Measurements from ENCODE around the gene CT83. TPM values are rescaled to one million over a fixed set of nuclear protein-coding genes. Genes with fewer than 3 reads are reported as not detected.

Gene CT83
- total RNA-seq: not detected in 2 replicates

GRCh38 chrX:116462822-116463221 is at the start of gene CT83:
CT83 (minus strand) TSS chrX:116462976; CDS start chrX:116462856, 120 bp downstream.

GRCh38 chrX:116436358-116436816 is 26.4 kb downstream of the CT83 start, which contains the start of gene SLC6A14:
SLC6A14 (plus strand) TSS chrX:116436606; CDS start chrX:116436710, 104 bp downstream.

Other genes with a start within 250 kb of the CT83 start
- not detected in 2 replicates for gene SLC6A14, start 26.4 kb downstream of the CT83 start, total RNA-seq